HG03442 (cell line): ENCODE data around the gene AQP6.
A peak's percentile ranks its signal among the peaks of the same experiment; 100 is the strongest.

Experiments used
- ATAC-seq: cut with Tn5 transposase; IDR thresholded peaks from one replicate; pipeline ENCODE4 v1.9.1; 2021; ENCODE audit warnings: mild to moderate bottlenecking, moderate library complexity; ENCODE audit not compliant: unreplicated experiment

Gene AQP6

GRCh38 chr12:49955899-49956662 is 16.7 kb upstream of the AQP6 start:
- no peak for ATAC-seq

GRCh38 chr12:49956663-49957569 is 15.8 kb upstream of the AQP6 start:
- no peak for ATAC-seq

DNA sequence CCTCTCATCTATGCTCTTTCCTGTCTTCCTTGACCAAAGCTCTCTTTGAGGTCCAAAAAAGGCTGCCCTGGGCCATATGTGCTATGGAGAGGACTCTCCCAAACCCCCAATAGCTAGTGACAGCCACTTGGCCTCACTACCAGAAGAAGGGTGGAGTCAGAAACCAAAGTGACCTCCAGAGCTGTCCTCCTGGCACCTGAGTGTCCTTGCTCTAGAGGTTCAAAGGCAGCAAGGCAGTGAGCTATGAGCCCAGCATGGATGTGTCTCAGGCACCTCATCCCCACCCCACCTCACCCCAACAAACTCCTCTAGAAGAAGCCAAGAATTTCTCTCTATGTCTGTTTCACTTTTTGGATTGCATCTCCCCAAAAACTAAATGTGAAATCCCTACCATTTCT is 15.2 kb upstream of the AQP6 start:
- ATAC-seq = no peak

DNA sequence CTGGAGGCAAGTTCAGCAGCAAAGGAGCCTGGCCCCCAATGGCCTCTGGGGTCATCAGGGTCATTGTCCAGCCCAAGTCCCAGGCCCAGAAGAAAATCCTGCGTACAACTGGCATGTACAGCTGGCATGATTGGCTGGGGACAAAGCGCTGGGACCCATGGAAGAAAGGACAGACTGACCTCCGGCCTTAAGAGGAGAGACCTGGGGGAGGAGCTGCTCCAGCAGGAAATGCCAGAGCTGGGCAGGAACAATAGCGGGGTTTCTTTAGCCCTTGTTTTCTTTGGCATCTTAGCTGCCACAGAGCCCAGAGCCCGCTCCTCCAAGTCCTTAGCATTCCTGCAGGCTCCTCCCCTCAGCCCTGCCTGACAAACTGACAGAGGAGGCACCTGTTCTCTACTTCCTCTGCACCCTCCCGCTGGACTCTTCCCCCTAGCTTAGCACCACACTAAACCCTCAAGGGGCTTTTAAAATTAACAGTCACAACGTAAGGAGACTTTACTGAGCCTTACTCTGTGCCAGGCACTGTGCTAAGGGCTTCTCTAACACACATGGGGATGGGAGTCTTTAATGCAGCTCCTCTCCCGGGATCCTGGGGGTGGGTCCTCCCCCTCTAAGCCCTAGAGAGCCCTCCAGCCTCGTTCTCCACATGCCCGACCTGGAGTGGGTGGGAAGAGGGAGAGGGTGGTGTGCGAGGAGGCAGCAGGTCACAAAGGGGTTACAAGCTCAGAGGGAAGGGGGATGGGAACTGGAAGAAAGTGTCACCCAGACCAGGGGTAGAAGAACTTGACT is 12.9 kb upstream of the AQP6 start:
- no peak for ATAC-seq

- ATAC-seq = no peak
Observed at GRCh38 chr12:49960474-49961110, 12.2 kb upstream of the AQP6 start.

DNA sequence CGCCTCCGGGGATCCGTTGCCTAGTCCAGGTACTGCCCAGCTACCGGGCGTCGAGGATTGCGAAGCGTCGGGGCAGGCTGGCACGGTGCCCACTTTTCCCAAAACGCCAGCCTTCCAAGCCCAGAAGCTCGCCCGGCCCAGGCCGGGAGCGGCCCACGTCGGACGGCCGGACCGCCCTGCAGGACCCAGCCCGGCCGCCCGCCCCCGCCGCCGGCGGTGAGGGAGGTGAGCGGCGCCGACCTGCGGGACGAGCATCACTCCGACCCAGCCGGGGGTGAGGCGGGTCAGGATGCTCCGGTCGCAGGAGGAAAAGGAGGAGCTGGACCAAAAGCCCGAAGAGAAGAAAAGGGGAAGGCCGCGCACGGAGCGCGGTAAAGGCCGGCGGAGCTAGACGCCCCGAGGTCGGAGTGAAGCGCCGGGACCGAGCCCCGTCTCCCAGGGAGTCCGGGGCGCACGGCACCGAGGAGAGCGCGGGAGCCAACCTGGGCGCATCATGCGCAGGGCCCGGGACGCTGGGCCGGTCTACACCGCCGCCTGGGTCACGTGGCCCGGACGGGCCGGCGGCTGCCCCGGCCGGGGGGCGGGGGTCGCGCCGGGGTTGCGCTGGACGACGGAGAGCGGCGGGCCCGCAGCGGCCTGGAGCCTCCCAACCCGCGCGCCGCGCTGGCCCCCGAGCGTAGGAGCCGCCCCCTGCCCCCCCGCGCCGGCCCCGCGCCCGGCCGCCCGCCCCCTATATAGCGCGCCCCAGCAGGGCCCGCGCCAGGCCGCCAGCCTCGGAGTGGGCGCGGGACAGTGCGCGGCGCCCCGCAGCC is 11.4 kb upstream of the AQP6 start, which contains the start of gene AQP5:
Gene AQP5, plus strand, starts transcription at position 762 of the 812 bp plus-strand sequence. CDS start 146 bp downstream, outside the sequence.
- no peak for ATAC-seq

DNA sequence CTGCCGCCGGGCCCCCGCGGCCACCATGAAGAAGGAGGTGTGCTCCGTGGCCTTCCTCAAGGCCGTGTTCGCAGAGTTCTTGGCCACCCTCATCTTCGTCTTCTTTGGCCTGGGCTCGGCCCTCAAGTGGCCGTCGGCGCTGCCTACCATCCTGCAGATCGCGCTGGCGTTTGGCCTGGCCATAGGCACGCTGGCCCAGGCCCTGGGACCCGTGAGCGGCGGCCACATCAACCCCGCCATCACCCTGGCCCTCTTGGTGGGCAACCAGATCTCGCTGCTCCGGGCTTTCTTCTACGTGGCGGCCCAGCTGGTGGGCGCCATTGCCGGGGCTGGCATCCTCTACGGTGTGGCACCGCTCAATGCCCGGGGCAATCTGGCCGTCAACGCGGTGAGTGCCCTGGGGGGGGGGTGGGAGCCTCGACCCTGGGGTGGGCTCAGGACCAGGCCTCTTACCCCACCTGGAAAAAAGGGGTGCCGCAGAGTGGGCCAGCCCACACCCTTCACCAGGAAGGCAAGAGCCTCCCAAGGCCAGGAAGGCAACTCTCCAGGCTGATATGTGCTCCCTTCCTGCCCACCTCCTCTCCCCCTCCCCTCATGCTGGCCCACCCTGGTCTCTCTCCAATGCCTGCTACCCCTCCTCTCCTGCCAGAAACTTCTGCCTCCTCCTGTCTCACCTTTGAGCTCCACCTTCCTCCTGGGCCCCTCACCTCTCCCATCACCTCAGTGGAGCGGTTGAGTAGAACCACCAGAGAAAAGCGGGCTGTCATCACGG is 10.6 kb upstream of the AQP6 start:
- no peak for ATAC-seq

DNA sequence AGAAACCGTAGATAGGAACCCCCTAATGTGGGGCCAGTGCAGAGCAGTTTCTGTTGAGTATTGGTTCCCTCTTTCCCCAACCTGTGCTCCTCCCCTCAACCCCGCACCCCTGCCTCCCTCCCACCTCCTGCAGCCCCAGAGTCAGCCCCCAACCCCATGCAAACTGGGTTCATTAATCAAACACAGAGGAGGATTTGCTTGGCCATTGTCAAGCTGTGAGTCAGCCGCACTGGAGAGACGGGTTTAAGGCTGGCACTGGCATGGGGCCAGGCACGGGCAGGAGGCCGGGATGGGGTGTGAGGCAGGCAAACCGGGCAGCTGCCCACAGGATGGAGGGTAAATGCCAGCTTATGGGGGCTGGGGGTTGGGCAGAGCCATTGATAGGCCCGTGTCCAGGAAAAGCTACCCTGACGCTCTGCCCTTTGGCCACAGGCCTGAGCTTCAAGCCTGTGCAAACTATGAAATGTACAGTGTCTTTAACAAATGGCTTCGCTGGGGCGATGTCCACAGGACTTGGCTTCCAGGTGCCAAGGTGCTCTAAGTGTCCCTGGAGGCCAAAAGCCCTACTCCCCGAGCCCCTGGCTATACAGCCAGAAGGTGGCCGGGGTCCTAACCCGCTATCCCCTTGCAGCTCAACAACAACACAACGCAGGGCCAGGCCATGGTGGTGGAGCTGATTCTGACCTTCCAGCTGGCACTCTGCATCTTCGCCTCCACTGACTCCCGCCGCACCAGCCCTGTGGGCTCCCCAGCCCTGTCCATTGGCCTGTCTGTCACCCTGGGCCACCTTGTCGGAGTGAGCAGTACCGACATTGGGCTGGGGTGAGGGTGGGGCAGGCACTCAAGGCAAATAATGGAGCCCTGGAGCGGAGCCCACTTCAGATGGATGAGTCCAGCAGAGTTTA is 9.6 kb upstream of the AQP6 start:
- no peak for ATAC-seq

DNA sequence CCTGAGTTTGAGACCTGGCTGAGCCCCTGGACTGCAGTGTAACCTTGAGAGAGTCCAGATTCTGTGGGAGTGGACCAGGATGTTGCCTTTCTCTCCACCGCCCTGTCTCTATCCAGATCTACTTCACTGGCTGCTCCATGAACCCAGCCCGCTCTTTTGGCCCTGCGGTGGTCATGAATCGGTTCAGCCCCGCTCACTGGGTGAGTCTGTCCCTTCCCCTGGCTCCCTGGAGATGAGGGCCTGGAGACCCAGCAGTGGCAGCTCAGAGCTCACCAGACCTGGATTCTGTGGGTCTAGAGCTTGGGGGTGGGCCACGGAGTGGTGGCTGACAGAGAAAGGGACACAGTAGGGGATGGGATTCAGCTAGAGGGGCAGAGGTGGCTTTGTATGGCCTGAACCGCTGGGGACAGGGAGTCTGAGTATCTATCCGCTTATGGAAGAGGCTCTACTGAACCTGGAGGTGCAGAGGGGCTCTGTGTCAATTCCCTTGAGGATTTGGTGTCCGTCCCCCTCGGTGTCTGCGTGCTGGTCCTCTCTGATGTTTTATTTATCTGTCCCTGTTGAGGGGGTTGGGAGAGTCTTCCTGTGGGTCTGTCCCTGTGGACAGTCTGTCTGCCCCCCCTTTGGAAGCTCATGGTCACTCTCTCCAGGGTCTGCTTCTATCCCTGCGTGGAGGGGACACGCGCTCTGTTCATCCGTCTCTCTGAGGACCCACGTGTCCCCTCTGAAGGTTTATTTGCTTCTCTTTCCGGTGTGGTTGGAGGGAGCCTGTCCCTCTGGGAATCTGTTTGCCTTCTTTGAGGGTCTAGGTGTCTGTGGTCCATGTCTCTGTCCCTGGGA is 8.6 kb upstream of the AQP6 start:
- ATAC-seq = no peak

DNA sequence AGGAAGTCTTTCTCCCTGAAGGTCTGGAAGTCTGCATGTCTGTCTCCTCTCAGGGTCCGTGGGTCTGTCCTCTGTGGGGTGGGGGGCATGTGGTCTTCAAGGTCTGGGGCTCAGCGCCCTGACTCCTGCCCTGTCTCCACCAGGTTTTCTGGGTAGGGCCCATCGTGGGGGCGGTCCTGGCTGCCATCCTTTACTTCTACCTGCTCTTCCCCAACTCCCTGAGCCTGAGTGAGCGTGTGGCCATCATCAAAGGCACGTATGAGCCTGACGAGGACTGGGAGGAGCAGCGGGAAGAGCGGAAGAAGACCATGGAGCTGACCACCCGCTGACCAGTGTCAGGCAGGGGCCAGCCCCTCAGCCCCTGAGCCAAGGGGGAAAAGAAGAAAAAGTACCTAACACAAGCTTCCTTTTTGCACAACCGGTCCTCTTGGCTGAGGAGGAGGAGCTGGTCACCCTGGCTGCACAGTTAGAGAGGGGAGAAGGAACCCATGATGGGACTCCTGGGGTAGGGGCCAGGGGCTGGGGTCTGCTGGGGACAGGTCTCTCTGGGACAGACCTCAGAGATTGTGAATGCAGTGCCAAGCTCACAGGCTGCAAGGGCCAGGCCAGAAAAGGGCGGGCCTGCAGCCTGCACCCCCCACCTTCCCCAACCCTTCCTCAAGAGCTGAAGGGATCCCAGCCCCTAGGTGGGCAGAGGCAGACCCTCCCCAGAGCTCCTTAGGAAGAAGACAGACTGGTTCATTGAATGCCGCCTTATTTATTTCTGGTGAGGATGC is 7.7 kb upstream of the AQP6 start:
- ATAC-seq = no peak

DNA sequence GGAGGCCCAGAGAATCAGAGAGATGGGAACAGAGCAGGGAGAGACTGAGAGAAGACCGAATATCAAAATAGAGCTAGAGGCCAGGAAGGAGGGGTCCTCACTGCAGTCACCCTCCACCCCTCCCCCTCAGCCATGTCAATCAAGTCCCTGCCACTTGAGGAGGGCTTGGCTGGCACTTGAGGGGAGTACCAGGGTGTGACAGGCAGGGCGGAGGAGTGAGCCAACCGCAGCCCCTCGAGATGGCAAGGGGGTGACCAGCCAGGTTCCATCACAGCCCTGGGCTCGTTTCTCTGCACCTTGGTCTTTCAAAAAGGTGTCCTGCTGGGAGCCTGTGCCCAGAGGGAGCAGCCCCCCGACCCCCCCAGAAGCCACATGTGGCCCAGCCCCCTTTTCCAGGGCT is 6.9 kb upstream of the AQP6 start:
- no peak for ATAC-seq

DNA sequence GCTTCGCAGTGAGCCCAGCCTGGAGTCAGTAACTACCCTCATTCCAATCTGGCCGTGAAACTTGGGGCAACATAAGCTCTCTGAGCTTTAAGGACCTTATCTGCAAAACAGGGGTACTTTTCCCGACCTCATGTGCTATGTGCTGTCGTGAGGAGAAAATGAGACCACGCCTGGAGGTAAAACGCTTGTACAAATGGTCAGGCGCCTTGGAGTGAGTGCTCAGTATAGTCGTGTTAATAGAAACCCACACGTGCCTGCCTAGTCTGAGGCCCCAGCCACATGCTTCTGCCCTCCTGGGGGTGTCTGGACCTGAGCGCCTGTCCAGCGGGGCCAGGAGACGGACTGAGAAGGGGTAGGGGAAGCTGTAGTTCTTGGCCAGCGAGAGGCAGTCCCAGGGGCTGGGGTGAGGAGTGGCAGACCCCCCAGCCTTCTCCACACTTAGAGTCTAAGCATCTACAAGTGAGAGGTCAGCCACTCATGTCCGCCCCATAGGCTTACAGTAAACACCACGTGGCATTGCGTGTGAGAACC is 6.2 kb upstream of the AQP6 start:
- no peak for ATAC-seq

DNA sequence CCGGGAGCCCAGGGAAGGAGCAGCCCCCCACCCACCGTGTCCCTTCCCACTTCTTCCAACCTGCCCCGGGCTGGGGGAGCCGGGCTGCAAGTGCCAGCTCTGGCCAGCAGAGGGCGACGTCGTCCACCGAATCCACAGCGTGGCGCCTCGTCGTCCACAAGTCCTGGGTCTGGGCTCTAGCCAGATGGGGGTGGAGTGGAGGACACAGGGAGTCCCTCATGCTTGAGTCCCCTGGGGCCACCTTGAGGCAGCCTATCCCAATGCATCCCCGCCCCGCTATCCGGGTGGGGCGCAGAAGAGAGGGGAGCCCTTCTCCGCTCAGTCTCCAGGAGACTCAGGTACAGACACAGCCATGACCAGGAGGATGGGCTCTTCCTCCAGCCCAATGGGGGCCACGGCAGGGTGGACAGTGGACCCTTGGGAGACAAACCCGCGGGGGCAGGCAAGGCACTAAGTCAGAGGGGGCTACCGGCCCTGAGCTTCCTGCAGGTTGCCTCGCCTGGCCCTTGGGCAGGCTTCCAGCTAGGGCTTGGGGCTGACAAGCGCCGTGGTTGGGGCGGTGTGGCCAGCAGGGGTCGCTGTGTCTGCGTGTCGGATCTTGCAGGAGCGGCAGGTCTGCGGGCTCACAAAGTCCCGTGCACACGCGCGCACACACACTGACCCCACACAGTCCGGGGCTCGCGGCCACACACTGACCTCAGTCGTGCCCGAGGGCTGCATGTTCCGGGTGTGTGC is 5.5 kb upstream of the AQP6 start:
- ATAC-seq = peak; percentile 57

- peak; percentile 13 for ATAC-seq
Observed at GRCh38 chr12:49967777-49968250, 4.9 kb upstream of the AQP6 start.

GRCh38 chr12:49968471-49968870 is 4.3 kb upstream of the AQP6 start:
- no peak for ATAC-seq
